Activated CD8-positive, alpha-beta T cell treated with anti-CD3 and anti-CD28 coated beads for 36 hours (primary cell): ENCODE results near the gene CPSF7. TPM values are rescaled to one million over a fixed set of nuclear protein-coding genes. Genes with fewer than 3 reads are reported as not detected.

ENCODE experiments used
- ATAC-seq: fragments of 200-7000 bp; cut with Tn5 transposase; one replicate; pipeline ENCODE4 v1.10.0; 2021; ENCODE audit warnings: mild to moderate bottlenecking, moderate library complexity
- CTCF ChIA-PET: fragments of 350-600 bp; sonication (Branson Sonifier 250); formaldehyde crosslinking; loops from one replicate; lab custom pipeline; 2021; ENCODE audit warnings: antibody characterized with exemption; lab: Charles Lee
- POLR2A ChIA-PET: fragments of 350-600 bp; sonication (Branson Sonifier 250); formaldehyde crosslinking; loops from one replicate; lab custom pipeline; 2021; ENCODE audit warnings: antibody characterized with exemption; lab: Charles Lee
- DNase-seq: peaks from one replicate; pipeline ENCODE4 v3.0.0-alpha.2; 2020
- H3K27ac Mint-ChIP-seq: one replicate; pipeline ENCODE4 v1.8.0; 2021; ENCODE audit warnings: mild to moderate bottlenecking, mixed read lengths
- H3K27me3 Mint-ChIP-seq: one replicate; pipeline ENCODE4 v1.8.0; 2021; ENCODE audit warnings: mixed read lengths
- H3K36me3 Mint-ChIP-seq: one replicate; pipeline ENCODE4 v1.8.0; 2021; ENCODE audit warnings: low read depth, mixed read lengths
- H3K4me1 Mint-ChIP-seq: one replicate; pipeline ENCODE4 v1.8.0; 2021; ENCODE audit warnings: low read depth, mixed read lengths
- H3K4me3 Mint-ChIP-seq: one replicate; pipeline ENCODE4 v1.8.0; 2021; ENCODE audit warnings: mild to moderate bottlenecking, moderate library complexity, mixed read lengths
- H3K9me3 Mint-ChIP-seq: one replicate; pipeline ENCODE4 v1.8.0; 2021; ENCODE audit warnings: mixed read lengths
- intact Hi-C: fragments of 100-400 bp; cut with micrococcal nuclease; formaldehyde crosslinking; loops from one replicate; pipeline ENCODE4 v1.10.0; 2022
- total RNA-seq, 2 experiments: library from RNA; stranded (reverse); gene quantifications; one replicate each; pipeline ENCODE4 v1.2.3, GENCODE V29; 2021
- TF ChIP-seq, protein P1 (sequence below): fragments of 200-600 bp; IDR thresholded peaks from one replicate; pipeline ENCODE4 v1.8.0; 2022; ENCODE audit warnings: antibody characterized with exemption, mild to moderate bottlenecking

The CPSF7 gene
- total RNA-seq, 2 experiments from 2014 or later: 98.5 to 105 TPM

DNA sequence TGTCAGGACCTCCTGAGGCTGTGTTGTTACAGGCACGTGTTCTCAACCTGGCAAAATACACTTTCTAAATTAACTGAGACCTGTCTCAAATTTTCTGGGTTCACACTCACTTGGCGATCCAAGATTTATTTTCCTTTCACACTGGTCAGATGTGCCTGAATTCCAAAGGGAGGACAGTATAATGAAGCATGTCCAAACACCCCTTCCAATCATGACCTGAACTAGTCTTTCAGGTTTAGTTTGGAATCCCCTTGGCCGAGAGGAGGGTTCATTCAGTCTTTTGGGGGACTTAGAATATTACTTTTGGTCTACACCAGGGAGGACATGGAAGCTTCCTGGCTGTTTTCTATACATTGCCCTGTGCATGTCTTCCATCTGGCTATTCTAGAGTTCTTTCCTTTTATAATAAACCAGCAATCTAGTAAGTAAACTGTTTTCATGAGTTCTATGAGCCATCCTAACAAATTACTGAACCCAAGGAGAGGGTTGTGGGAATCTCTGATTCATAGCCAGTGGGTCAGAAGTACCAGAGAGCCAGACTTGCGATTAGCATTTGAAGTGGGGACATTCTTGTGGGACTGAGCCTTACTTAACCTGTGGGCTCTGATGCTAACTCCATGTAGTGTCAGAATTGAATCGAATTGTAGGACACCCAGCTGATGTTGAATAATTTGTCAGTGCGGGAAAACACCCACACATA is 52.2 kb downstream of the CPSF7 start:
- ChIA-PET POLR2A (interaction anchor here (1.3 to 1.4 kb wide), 2 partner anchors 15 to 25 kb away, joined by 3 read pairs; partner anchors contain the start of gene TMEM216), CTCF (interaction anchor here (1.6 to 1.9 kb wide), 2 partner anchors 8 to 41 kb away, joined by 9 to 12 read pairs; no protein-coding TSS in a partner anchor)
- H3K9me3 Mint-ChIP-seq: peaks cover 2% of the 10 kb centered on the region
- TF ChIP-seq, protein P1, sequence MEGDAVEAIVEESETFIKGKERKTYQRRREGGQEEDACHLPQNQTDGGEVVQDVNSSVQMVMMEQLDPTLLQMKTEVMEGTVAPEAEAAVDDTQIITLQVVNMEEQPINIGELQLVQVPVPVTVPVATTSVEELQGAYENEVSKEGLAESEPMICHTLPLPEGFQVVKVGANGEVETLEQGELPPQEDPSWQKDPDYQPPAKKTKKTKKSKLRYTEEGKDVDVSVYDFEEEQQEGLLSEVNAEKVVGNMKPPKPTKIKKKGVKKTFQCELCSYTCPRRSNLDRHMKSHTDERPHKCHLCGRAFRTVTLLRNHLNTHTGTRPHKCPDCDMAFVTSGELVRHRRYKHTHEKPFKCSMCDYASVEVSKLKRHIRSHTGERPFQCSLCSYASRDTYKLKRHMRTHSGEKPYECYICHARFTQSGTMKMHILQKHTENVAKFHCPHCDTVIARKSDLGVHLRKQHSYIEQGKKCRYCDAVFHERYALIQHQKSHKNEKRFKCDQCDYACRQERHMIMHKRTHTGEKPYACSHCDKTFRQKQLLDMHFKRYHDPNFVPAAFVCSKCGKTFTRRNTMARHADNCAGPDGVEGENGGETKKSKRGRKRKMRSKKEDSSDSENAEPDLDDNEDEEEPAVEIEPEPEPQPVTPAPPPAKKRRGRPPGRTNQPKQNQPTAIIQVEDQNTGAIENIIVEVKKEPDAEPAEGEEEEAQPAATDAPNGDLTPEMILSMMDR: no peak
- DNase-seq: no peak
- H3K27me3 Mint-ChIP-seq: no peaks in the 10 kb centered on the region
- H3K36me3 Mint-ChIP-seq: peaks cover 19% of the 10 kb centered on the region
- intact Hi-C loops: no loop called here
- ATAC-seq: no peak
- no peak overlapping the region for H3K4me3 Mint-ChIP-seq
- no peak overlapping the region for H3K27ac Mint-ChIP-seq
- no peaks in the 10 kb centered on the region for H3K4me1 Mint-ChIP-seq

DNA sequence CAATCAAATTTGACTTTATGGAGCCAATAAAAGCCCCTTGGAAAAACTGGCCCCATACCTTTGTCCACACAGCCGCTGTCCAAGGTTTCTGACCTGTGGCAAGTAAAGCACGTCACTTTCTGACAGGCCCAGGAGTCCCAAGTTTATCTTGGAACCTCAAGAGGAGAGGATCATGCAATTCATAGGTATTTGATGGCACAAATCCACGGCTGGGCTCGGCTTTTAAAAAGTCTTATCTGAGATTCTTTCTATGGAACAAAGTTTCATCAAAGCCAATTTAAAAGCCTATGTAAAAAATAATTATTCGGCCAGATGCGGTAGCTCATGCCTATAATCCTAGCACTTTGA is 54.0 kb downstream of the CPSF7 start:
- peaks cover 28% of the 10 kb centered on the region for H3K36me3 Mint-ChIP-seq
- H3K27me3 Mint-ChIP-seq: no peaks in the 10 kb centered on the region
- CTCF ChIA-PET: interaction anchor here (1.4 to 4.0 kb wide), 3 partner anchors 9 to 17 kb away, joined by 6 to 25 read pairs (median 12); partner anchors contain the start of gene TMEM216
- no peaks in the 10 kb centered on the region for H3K4me1 Mint-ChIP-seq
- no peak overlapping the region for H3K4me3 Mint-ChIP-seq
- intact Hi-C loops: no loop called here
- TF ChIP-seq, protein P1: no peak
- H3K27ac Mint-ChIP-seq: no peak overlapping the region
- no peak for ATAC-seq
- POLR2A ChIA-PET: interaction anchor here (1.2 kb wide), 2 partner anchors 10 to 17 kb away, joined by 4 read pairs; no protein-coding TSS in a partner anchor
- peaks cover 2% of the 10 kb centered on the region for H3K9me3 Mint-ChIP-seq
- no peak for DNase-seq

DNA sequence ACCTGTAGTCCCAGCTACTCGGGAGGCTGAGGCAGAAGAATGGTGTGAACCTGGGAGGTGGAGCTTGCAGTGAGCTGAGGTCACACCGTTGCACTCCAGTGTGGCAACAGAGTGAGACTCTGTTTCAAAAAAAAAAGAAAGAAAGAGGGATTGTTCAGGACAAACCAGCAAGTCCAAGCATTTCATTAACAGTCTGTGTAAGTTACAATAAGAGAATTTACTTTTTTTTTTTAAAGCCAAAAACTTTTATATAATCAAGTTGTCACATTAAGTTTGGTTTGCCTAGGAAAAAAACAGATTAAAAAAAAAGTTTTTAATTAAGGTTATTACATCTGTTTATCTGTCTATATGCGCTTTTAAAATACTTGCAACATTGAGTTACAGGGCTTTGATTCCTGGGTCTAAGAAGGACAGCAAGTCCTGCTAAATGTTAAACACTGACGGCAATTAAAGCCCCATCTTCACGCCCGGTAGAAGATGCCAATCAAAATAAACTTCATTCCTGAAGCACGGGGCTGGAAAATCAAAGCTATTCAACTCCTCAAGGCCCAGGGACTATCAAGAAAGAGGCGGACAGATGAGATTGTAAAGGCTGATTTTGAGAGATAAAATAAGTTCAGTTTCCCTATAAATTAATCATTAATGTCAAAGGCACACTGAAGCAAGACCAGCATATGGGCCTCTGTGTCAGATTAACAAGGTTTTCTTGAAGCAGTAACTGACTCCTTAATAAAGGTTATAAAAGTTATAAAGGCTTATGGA is 56.9 kb downstream of the CPSF7 start:
- Mint-ChIP-seq H3K9me3 (peaks cover 2% of the 10 kb centered on the region), H3K4me3 (no peak overlapping the region), H3K4me1 (peaks cover 15% of the 10 kb centered on the region), H3K36me3 (peaks cover 51% of the 10 kb centered on the region), H3K27me3 (no peaks in the 10 kb centered on the region), H3K27ac (no peak overlapping the region)
- TF ChIP-seq, protein P1: no peak
- DNase-seq (no peak), ATAC-seq (no peak)
- ChIA-PET POLR2A (interaction anchor here (1.2 kb wide), 1 partner anchor 29 kb away, joined by 3 read pairs; no protein-coding TSS in a partner anchor), CTCF (interaction anchor here (4.0 kb wide), 1 partner anchor 13 kb away, joined by 25 read pairs; no protein-coding TSS in a partner anchor)
- intact Hi-C loops: no loop called here

DNA sequence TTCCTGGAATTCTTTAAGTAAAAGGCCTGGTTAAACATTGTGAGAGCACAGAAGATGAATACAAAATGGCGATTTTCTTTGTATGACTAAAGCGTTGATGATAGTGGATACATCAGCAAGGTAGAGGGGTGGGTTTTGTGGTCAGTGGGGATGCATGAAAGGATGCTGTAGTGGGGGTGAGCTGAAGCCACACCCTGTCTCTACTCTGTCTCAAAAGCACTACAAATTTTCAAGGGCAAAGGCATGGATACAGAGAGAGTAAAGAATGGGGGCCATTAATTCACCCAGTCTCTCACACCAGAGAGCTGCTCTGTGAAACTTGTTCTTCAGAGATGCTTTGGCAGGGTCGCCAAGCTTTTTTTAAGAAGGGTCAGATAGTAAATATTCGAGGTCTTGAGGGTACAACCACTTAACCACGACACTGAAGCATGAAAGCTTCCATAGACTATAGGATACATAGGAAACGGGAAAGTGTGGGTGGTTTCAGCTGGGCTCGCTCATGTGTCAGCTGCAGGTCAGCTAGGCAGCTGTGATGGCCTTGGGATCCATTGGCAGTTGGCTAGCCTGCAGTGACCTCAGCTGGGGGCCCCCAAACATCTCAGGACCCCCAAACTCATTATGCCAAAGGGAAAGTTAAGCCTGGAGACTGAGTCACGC is 59.3 kb downstream of the CPSF7 start:
- POLR2A ChIA-PET: interaction anchor here (1.2 to 3.2 kb wide), 5 partner anchors 8 to 37 kb away, joined by 3 to 13 read pairs (median 4); partner anchors contain the start of genes CYB561A3, TKFC and TMEM138
- Mint-ChIP-seq H3K27ac (peak overlapping the region; percentile 63), H3K4me1 (peaks cover 15% of the 10 kb centered on the region), H3K36me3 (peaks cover 54% of the 10 kb centered on the region), H3K4me3 (no peak overlapping the region), H3K9me3 (peaks cover 2% of the 10 kb centered on the region), H3K27me3 (no peaks in the 10 kb centered on the region)
- DNase-seq (peak; percentile 33), ATAC-seq (peak; percentile 77)
- intact Hi-C loops: no loop called here
- TF ChIP-seq, protein P1: no peak
- CTCF ChIA-PET: interaction anchor here (1.6 to 2.7 kb wide), 3 partner anchors 8 to 34 kb away, joined by 5 to 24 read pairs (median 18); partner anchors contain the start of gene TMEM138
